Mesenchymal stem cell (in vitro differentiated cells and primary cell): Measurements from ENCODE around the gene NATD1.

Source experiments
- DNase-seq: peaks from one replicate; pipeline ENCODE4 v3.0.0-alpha.2; 2013
- H2AFZ ChIP-seq: one replicate; pipeline ENCODE4 v1.6.1; 2013; ENCODE audit warnings: low read depth, mild to moderate bottlenecking, control low read depth, inconsistent platforms, low read length, moderate library complexity
- H2AK5ac ChIP-seq: 2 replicates; pipeline ENCODE4 v1.6.1; 2013; ENCODE audit warnings: low read length, moderate library complexity, mild to moderate bottlenecking, inconsistent platforms; ENCODE audit not compliant: severe bottlenecking
- H2BK120ac ChIP-seq: one replicate; pipeline ENCODE4 v1.6.1; 2013; ENCODE audit warnings: low read depth, mild to moderate bottlenecking, inconsistent platforms, low read length, moderate library complexity
- H2BK12ac ChIP-seq, 2 experiments: one replicate each; pipeline ENCODE4 v1.6.1; 2013; ENCODE audit warnings: inconsistent platforms in 2 of 2, low read length in 2 of 2, mild to moderate bottlenecking in 2 of 2, moderate library complexity in 2 of 2, control low read depth in 1 of 2
- H2BK15ac ChIP-seq: one replicate; pipeline ENCODE4 v1.6.1; 2013; ENCODE audit warnings: mild to moderate bottlenecking, low read depth, inconsistent platforms; ENCODE audit not compliant: poor library complexity, severe bottlenecking
- H2BK5ac ChIP-seq: 2 replicates; pipeline ENCODE4 v1.6.1; 2013; ENCODE audit warnings: low read depth, mild to moderate bottlenecking, low read length, control low read depth, inconsistent platforms; ENCODE audit not compliant: poor library complexity, severe bottlenecking
- H3K14ac ChIP-seq, 2 experiments: one replicate each; pipeline ENCODE4 v1.6.1; 2013; ENCODE audit warnings: inconsistent platforms in 2 of 2, low read length in 2 of 2, control low read depth in 1 of 2, mild to moderate bottlenecking in 1 of 2, moderate library complexity in 1 of 2
- H3K18ac ChIP-seq, 2 experiments: one replicate each; pipeline ENCODE4 v1.6.1; 2013; ENCODE audit warnings: inconsistent platforms in 2 of 2, low read length in 2 of 2, control low read depth in 1 of 2, low read depth in 1 of 2, mild to moderate bottlenecking in 1 of 2
- H3K23ac ChIP-seq, 2 experiments: one replicate each; pipeline ENCODE4 v1.6.1; 2013; ENCODE audit warnings: inconsistent platforms in 2 of 2, low read length in 2 of 2, mild to moderate bottlenecking in 2 of 2, moderate library complexity in 2 of 2, control low read depth in 1 of 2
- H3K27ac ChIP-seq: 2 replicates; pipeline ENCODE4 v1.5.1; 2013; ENCODE audit warnings: mild to moderate bottlenecking, moderate library complexity, low read length, control low read depth, inconsistent platforms; ENCODE audit not compliant: poor library complexity, severe bottlenecking
- H3K27me3 ChIP-seq, 2 experiments: 2 replicates each; pipeline versions ENCODE4 v1.6.1 to v1.7.0; 2013; ENCODE audit warnings: low read length in 2 of 2, mild to moderate bottlenecking in 2 of 2, moderate library complexity in 2 of 2, control low read depth in 1 of 2, inconsistent platforms in 1 of 2; ENCODE audit not compliant: control insufficient read depth in 1 of 2, insufficient read depth in 1 of 2
- H3K36me3 ChIP-seq, 2 experiments: 2 replicates each; pipeline versions ENCODE4 v1.6.1 to v1.7.0; 2013; ENCODE audit warnings: low read length in 2 of 2, control low read depth in 1 of 2, inconsistent platforms in 1 of 2, low read depth in 1 of 2, mild to moderate bottlenecking in 1 of 2; ENCODE audit not compliant: insufficient read depth in 2 of 2, control insufficient read depth in 1 of 2
- H3K4ac ChIP-seq, 2 experiments: one replicate each; pipeline ENCODE4 v1.6.1; 2013; ENCODE audit warnings: inconsistent platforms in 2 of 2, low read length in 2 of 2, mild to moderate bottlenecking in 2 of 2, moderate library complexity in 2 of 2, control low read depth in 1 of 2, low read depth in 1 of 2
- H3K4me1 ChIP-seq: 2 replicates; pipeline ENCODE4 v1.6.1; 2013; ENCODE audit warnings: low read depth, low read length, control low read depth; ENCODE audit not compliant: control insufficient read depth, insufficient read depth
- H3K4me2 ChIP-seq: 2 replicates; pipeline ENCODE4 v1.6.1; 2013; ENCODE audit warnings: low read length, mild to moderate bottlenecking, inconsistent platforms; ENCODE audit not compliant: poor library complexity, severe bottlenecking
- H3K4me3 ChIP-seq, 2 experiments: 2 replicates each; pipeline versions ENCODE4 v1.5.1 to v1.7.0; 2013; ENCODE audit warnings: low read length in 2 of 2, mild to moderate bottlenecking in 2 of 2, control low read depth in 1 of 2, low read depth in 1 of 2; ENCODE audit not compliant: insufficient read depth in 1 of 2
- H3K79me1 ChIP-seq: replicated peaks from 2 replicates; pipeline ENCODE4 v1.6.1; 2013; ENCODE audit warnings: mild to moderate bottlenecking, control low read depth, low read length, inconsistent platforms; ENCODE audit not compliant: poor library complexity, severe bottlenecking
- H3K9ac ChIP-seq: 2 replicates; pipeline ENCODE4 v1.7.0; 2013; ENCODE audit warnings: mild to moderate bottlenecking, low read length, moderate library complexity
- H3K9me3 ChIP-seq: 2 replicates; pipeline ENCODE4 v1.7.0; 2013; ENCODE audit warnings: mild to moderate bottlenecking, low read length; ENCODE audit not compliant: control insufficient read depth
- H4K8ac ChIP-seq: one replicate; pipeline ENCODE4 v1.6.1; 2013; ENCODE audit warnings: inconsistent platforms, mild to moderate bottlenecking, low read length, moderate library complexity
- H4K91ac ChIP-seq: one replicate; pipeline ENCODE4 v1.6.1; 2013; ENCODE audit warnings: mild to moderate bottlenecking, low read length, inconsistent platforms
- WGBS: methylation state at CpG from one replicate; pipeline ENCODE4 v1.1.7; 2013; ENCODE audit warnings: mixed read lengths; 5-methylcytosine and 5-hydroxymethylcytosine counted together

The NATD1 gene

DNA sequence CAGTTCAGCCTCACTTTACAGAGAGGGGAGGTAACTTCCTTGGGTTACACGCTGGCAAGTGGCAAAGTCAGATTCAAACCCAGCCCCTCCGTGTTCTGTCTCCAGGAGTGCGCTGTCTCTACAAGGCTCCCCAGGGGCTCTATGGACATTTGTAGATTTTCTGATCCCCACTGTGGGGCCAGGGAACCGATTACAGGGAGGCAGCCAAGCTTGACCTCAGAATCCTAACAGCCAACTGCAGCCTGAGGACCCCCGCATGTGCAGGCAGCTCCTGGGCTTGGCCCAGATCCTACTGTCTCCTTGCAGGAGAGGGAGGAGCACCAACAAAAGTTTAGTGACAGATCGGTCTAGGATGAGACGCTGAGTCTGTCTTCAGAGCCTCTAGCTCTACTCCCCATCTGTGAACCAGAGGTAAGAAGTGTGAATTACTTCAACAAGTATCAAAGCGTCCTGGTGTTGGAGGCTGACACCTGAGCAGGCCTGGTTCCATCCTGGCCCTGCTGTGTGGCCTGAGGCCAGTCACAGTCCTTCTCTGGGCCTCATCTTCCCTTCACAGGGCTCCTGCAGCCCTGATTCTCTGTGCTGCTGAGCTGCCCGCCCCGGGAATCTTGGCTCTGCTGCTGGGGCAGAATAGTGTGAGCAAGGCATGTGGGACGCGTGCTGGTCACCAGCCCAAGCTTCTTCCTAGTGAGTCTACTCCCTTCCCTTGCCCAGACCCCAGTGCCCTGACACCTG lies 9.2 kb upstream of the NATD1 start:
- H2BK5ac ChIP-seq = no peak overlapping the region

DNA sequence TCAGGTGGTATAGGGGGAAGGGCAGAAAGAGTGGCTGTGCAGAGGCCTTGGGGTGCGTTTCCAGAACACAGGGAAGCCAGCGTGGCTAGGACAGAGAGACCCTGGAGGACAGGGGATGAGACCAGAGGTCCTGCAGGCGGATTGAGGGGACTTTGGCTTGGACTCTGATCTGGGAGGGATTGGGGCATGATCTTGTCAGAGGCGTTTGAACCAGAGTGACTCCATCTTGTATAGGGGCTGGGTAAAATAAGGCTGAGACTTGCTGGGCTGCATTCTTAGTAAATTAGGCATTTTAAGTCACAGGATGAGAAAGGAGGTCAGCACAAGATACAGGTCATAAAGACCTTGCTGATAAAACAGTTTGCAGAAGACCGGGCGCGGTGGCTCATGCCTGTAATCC lies 5.4 kb upstream of the NATD1 start:
- no peaks in the 10 kb centered on the region for H3K79me1 ChIP-seq
- H2BK12ac ChIP-seq = no peak overlapping the region
- H3K23ac ChIP-seq = no peak overlapping the region
- H4K8ac ChIP-seq = no peak overlapping the region
- WGBS = 88% methylated on average over 7 of the region's 7 CpGs
- no peaks in the 10 kb centered on the region for H3K36me3 ChIP-seq
- no peak overlapping the region for H3K9ac ChIP-seq
- no peak overlapping the region for H3K4ac ChIP-seq
- no peak overlapping the region for H3K18ac ChIP-seq
- no peak overlapping the region for H3K27ac ChIP-seq
- H3K4me3 ChIP-seq = no peak overlapping the region
- peaks cover 7% of the 10 kb centered on the region for H3K4me1 ChIP-seq
- no peak for DNase-seq
- no peak overlapping the region for H3K4me2 ChIP-seq
- H2BK5ac ChIP-seq = no peak overlapping the region
- no peak overlapping the region for H2BK15ac ChIP-seq
- no peak overlapping the region for H2BK120ac ChIP-seq
- H2AFZ ChIP-seq = no peak overlapping the region
- H3K27me3 ChIP-seq = peaks cover 0 to 6% of the 10 kb centered on the region in 2 experiments
- no peak overlapping the region for H3K14ac ChIP-seq
- no peak overlapping the region for H2AK5ac ChIP-seq
- H4K91ac ChIP-seq = no peak overlapping the region
- H3K9me3 ChIP-seq = no peaks in the 10 kb centered on the region

More for the DNA sequence above, 9.2 kb upstream of the NATD1 start:
- Histone ChIP-seq H2BK120ac (no peak overlapping the region), H3K18ac (no peak overlapping the region), H3K23ac (no peak overlapping the region), H3K79me1 (no peaks in the 10 kb centered on the region), H2AK5ac (no peak overlapping the region), H3K4me2 (no peak overlapping the region), H3K4me3 (no peak overlapping the region), H3K9me3 (no peaks in the 10 kb centered on the region), H2BK15ac (no peak overlapping the region), H3K14ac (peak overlapping the region in 1 of 2 experiments; percentile 68), H3K27me3 (peaks cover 0 to 11% of the 10 kb centered on the region in 2 experiments), H2AFZ (no peak overlapping the region), H3K36me3 (no peaks in the 10 kb centered on the region), H2BK12ac (no peak overlapping the region), H3K9ac (no peak overlapping the region), H4K91ac (no peak overlapping the region), H3K4ac (no peak overlapping the region), H3K27ac (no peak overlapping the region), H3K4me1 (peaks cover 5% of the 10 kb centered on the region), H4K8ac (no peak overlapping the region)
- no peak for DNase-seq
- 77% methylated on average over 12 of the region's 12 CpGs for WGBS

DNA sequence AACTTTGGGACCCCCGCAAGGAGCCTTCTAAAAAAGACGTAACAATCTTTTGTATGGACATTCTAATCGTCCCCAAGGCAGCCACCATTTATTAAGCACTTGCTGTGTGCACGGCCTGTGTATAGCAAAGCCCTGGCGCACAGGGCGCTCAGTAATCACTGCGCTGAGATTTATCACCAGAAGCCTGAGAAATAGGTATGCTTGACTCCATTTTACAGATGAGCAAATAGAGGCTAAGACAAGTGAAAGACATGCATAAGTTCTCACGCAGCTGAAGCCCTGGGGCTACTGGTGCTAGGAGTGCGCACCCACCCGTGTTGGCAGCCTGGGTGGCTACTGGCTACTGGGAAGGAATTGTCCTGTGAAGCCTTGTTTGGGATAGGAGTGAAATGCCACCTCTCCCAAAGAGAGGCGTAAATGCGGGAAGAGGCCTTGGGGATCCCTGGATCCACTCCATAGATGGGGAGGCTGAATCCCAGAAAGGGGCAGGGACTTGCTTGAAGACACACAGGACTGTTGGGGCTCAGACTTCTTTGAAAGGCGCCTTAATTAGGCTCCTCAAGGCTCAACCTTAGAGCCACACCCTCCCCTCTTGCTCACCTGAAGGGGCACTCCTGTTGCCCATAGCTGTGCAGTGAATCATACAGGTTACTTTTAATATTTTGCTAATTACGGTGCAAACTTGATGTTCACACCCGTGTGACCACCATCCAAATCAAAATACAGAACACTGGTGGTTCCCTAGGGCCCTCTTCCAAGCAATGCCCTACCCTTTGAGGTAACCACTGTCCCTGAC lies 634 bp upstream of the NATD1 start:
- 48% methylated on average over 15 of the region's 15 CpGs for WGBS
- no peaks in the 10 kb centered on the region for H3K9me3 ChIP-seq

DNA sequence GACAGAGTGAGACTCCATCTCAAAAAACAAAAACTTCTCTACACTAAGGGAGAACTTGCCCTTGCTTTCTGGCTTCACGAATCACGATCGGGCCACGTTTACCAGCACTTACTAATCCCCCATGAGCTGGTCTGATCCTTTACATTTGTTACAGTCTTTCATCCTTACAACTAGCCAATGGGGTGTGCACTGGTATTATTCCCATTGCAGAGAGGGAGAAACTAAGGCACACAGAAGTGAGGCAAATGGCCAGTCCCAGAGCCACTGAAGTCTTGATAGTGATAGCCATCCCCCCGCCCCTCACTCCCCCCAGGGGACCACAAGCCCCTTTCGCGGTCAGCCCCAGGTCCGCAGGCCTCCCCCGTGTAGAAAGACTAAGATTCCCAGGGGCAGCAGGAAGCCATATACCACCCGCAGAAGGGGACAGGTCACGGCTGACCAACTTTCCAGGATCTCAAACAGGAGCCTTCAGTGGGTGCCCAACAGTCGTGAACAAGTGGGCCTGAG lies 868 bp downstream of the NATD1 start:
- no peak overlapping the region for H3K27ac ChIP-seq
- peaks cover 0 to 9% of the 10 kb centered on the region in 2 experiments for H3K36me3 ChIP-seq
- H4K91ac ChIP-seq = no peak overlapping the region
- no peak overlapping the region for H4K8ac ChIP-seq
- no peak overlapping the region for H2BK120ac ChIP-seq
- H3K27me3 ChIP-seq = no peaks in the 10 kb centered on the region
- peak overlapping the region; percentile 88 for H3K4me2 ChIP-seq
- H2BK15ac ChIP-seq = peak overlapping the region; percentile 75
- peak overlapping the region; percentile 76 to 79 for H3K4me3 ChIP-seq
- no peak overlapping the region for H3K18ac ChIP-seq
- no peak overlapping the region for H2AFZ ChIP-seq
- H3K9me3 ChIP-seq = no peaks in the 10 kb centered on the region
- no peak overlapping the region for H2AK5ac ChIP-seq
- peak overlapping the region in 1 of 2 experiments; percentile 19 for H2BK12ac ChIP-seq
- peak overlapping the region; percentile 83 for H3K9ac ChIP-seq
- H3K79me1 ChIP-seq = peaks cover 17% of the 10 kb centered on the region
- H2BK5ac ChIP-seq = no peak overlapping the region
- DNase-seq = no peak
- peaks cover 17% of the 10 kb centered on the region for H3K4me1 ChIP-seq
- no peak overlapping the region for H3K4ac ChIP-seq
- H3K23ac ChIP-seq = no peak overlapping the region
- no peak overlapping the region for H3K14ac ChIP-seq
- 38% methylated on average over 12 of the region's 12 CpGs for WGBS

More for the DNA sequence above, 634 bp upstream of the NATD1 start:
- Histone ChIP-seq H3K36me3 (peaks cover 0 to 3% of the 10 kb centered on the region in 2 experiments), H3K14ac (no peak overlapping the region), H3K27me3 (no peaks in the 10 kb centered on the region), H2BK12ac (peak overlapping the region; percentile 11 to 67), H3K4me1 (peaks cover 17% of the 10 kb centered on the region), H3K27ac (no peak overlapping the region), H3K18ac (peak overlapping the region; percentile 37 to 41), H2BK5ac (no peak overlapping the region), H3K4ac (peak overlapping the region in 1 of 2 experiments; percentile 11), H3K4me2 (peak overlapping the region; percentile 89), H3K79me1 (peaks cover 17% of the 10 kb centered on the region), H2AFZ (no peak overlapping the region), H2BK15ac (peak overlapping the region; percentile 63), H4K91ac (peak overlapping the region; percentile 80), H2AK5ac (peak overlapping the region; percentile 19), H3K9ac (peak overlapping the region; percentile 86), H3K4me3 (peak overlapping the region; percentile 76), H4K8ac (peak overlapping the region; percentile 77), H3K23ac (no peak overlapping the region), H2BK120ac (no peak overlapping the region)
- DNase-seq = no peak
